SIG-M5 (cell line): ENCODE measurements around the gene SF1.

Experiments used
- DNase-seq: peaks from one replicate; lab custom pipeline; 2025; lab: John Stamatoyannopoulos, UW

The SF1 gene

DNA sequence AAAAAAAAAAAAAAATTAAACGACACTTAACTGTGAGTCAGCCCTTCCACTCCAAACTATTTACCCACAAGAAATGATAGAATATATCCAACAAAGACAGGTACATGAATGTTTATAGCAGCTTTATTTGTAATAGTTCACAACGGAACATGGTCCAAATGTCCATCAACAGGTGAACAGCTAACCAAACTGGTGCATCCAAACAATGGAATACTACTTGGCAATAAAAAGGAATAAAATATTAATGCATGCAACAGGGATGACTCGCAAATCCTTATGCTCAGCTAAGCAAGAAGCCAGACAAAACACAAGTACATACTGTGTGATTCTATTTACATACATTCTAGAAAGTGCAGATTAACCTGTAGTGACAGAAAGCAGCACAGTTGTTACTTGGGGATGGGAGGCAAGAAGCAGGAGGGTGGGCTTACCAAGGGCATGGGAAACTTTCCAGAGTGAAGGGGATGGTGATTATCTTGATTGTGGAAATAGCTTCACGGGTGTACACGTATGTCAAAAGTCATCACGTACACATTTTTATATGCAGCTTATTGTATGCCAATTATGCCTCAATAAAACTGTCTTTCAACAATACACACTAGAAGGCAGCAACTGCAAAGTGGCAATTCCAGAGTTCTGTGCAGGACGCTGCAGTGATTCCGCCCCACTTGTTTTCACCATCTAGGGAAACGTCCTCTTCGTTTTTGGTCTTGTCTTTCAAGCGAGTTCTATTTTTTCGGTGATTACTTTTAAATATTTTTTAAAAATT lies 6.7 kb upstream of the SF1 start:
- DNase-seq = no peak

DNA sequence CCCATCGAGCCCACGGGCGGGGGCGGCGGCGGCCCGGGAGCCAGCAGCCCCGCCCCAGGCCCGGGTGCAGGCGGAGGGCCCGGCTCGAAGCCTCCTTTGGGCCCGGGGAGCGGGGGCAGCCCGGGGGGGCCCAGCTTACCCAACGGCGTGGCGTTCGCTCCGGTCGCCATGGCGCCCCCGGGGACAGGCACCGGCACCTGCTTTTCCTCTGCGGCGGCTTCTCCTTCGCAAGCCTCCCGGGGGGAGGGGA lies 194 bp downstream of the SF1 start:
- no peak for DNase-seq

DNA sequence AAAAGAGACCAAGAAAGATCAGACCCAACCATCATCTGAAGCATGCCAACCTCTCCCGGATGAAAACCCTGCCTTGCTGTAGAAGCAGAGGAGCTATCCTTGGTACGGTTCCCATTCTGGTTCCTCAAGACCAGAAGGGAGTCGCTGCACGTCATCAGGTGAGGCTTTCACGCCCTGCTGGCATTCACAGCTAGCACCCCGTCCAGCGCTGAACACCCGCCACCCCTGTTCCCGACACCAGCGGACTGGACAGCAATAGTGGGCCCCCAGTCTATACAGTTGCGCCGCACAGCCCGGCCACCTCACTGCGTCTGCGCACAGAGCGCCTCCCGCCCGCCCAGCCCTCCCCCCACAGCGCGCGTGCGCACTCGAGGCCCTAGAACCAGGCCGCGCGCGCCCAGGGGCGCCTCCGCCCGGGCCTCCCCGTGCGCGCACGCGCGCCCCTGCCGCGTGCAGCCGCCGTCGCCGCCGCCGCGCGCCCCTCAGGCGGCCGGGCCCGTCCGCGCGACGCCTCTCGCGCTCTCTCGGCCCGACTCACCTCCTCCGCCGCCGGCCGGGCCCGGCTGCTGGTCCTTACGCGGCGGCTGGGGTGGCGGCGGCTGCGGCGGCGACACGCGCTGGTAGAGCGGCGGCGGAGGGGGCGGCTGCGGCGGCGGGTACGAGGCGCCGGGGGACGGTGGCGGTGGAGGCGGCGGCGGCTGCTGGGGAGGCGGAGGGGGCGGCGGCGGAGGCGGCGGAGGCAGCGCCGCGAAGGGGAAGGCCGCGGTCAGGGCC lies 706 bp downstream of the SF1 start:
- no peak for DNase-seq

DNA sequence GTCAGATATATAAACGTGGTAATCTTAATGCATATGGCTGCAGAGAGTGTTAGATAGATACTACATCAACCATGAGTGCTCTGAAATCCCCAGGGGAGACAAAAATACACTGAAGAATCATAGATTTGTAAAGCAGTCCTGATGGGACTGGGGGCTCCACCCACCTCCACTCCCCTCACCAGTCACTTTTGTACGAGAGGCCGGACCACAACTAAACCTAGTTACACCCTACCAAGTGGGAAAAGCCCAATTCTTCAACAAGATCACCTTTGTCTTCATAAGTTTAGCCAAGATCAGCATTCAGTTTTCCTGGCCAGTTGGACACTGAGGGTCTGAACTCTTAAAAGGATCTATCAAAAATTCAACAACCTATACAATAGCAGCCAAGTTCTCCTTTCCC lies 1.5 kb downstream of the SF1 start:
- no peak for DNase-seq

DNA sequence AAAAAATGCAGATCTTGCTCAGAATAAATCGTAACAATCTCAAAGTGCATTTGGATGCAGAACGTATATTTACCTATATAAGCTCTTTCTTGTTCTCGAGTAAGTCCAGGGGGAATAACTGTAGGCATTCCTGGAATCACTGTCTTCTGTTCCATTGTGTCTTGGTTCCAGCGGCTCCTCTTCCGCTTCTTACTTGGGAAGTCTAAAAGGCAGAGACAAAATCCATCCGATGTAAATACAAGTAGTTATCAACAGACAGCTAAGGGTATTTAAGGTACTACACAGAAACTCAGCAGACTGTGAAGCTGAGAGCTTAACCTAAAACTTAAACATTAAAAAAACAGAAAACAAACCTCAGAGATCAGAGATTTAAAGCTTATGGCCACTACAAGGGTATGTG lies 1.9 kb downstream of the SF1 start:
- DNase-seq = no peak

DNA sequence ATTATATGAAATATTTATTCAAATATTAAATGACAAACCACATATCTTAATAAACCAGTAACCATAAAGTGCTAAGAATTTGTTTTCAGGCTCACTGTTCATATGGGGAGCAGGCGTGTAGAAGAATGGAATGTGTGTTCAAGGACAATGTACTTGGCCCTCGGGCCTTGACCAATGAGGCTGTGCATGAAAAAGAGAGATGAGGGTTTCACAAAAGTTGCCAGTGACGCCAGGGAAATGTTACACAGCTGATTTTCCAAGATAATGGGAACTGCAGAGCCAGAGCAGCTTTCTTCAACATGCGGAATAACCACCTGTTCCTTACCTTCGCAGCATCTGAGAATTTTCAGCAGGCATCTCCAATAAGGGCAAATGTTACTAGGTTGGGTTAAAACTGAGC lies 4.2 kb downstream of the SF1 start:
- no peak for DNase-seq

DNA sequence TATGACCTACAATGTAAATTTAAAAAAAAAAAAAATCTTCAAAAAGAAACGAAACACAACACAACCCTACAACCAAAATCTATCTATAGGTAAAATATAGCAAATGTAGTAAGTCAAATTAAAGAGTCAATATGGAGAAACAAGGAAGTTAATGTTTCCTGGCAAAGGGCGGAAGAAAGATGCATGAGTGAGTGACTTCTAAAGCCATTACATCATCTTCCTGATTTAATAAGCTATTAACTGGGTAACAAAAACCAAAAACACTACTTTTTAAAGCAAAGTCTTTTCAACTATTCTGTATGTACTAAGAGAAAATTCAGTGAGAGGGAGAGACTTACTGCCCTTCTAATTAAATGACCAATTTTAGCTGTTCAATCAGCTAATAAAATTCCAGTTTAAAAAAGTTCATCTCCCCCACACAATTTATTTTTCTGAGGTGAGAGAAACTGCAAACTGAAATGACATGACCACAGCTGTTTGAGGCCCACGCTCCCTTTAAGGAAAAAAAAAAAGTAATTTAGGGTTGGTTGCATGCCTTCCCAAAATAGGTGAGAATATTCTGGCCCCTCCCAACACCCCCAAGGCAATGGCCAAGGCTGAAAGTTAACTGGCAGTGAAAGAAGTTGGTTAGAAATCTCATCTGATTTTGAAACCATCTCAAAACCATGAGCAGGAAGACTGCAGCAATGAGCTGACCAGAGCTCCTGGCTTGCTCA lies 5.9 kb downstream of the SF1 start:
- DNase-seq = no peak

DNA sequence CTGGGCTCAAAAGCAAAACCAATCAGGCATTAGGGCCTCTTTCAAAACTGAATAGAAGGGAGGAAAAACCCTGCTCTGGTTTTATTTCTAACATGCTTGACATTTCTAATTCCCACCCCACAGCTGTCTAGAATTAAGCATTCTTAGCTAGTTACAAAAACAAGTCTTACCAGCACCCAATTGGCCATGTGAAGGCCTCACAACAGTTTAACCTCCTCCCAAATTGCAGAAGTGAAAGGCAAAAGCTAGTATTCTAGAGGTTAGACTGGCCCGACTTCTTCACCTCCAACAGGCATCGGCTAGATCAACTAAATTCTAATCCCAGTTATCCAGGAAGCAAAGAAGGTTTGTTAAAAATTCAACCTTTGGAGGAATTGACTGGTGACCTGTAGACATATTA lies 6.5 kb downstream of the SF1 start:
- DNase-seq = no peak

DNA sequence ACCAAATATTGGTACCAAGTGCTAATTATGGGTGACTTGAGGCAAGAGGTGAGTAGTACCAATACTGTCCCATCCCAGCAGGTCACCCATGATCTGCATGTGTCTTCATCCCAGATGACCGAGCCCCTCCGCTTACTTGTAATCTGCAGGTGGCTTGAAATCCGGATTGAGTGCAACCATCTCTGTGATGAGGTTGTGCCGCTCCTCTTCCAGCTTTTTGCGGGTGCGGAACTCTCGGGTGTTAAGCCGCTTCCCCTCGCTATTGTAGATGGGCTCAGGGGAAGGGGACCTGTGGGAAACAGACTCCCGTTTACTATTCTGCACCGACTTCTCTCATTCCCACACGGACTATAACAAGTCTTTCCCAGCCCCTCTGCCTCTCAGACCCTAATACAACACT lies 8.2 kb downstream of the SF1 start:
- DNase-seq = no peak

DNA sequence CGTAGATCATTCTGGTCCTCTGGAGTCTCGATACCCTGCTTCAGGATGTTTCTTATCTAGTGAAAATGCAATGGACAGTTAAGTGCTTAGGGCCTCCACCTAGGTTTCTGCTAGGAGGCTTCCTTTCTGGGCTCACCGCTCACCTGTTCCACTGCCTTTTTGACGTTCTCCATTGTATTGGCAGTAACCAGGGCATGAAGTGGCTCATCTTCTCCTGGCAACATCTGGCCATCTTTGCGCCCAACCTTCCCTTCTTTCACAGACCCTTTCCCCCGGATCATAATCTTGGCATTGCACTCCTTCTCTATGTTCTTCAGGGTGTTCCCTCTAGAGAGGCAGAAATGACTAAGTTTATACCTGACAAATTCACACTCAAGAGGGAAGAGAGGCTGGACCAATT lies 9.1 kb downstream of the SF1 start:
- no peak for DNase-seq

DNA sequence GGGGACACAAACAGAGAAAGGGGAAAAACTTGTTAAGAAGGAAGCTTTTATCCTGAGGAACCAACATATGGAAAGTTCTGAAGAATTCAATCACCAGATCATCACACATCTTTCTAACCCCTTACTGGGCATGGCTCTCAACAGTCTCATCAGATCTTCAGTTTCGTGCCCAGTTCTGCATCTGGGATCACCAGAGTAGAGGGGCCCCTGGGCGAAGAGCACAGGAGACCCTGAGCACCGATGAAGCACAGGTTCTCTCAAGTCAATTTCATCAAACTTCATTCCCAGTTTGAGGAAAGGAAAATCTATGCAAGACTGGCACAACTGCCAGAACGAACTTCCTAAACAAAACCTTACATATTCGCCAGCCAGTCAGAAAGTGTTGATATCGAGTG lies 10.0 kb downstream of the SF1 start:
- no peak for DNase-seq

DNA sequence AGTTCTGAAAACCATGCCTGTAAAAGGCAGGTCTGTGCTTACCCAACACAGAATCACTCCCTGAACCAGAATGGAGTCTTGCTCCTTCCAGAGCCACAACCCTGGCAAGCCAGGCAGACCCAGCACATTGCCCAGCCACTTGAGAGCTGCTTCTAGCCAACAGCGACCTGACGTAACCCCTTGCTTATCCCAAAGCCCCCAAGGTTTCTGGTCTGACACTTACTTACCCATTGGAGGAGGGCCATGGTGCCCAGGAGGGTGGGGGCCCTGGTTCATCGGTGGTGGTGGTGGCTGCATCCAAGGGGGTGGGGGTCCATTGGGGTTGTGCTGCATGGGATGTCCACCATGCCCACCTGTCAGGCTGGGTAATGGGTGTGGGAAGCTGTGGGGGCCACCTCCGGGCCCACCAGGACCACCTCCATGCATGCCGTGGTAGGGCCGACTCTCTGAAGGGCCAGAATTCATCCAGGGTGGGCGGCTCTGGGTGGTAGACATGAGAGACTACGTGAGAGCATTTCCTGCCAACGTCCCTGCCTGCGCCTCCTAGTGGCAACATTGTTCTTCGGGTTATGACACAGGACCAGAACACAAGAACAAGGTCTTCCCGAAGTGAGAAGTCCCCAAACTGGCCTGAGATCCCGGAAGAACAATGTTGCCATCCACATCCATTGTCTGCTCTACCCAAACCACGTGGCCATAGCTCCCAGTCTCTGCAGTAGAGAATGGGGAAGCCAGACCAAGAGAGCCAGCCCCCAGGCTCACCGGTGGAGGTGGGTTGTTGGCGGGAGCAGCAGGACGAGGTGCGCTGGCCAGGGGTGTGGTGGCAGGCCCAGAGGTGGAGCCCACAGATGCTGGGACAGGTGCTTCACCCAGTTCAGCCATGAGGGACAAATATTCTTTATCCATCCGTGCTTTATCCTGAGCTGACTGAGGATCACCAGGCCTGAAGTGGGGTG lies 10.7 kb downstream of the SF1 start:
- DNase-seq = no peak

DNA sequence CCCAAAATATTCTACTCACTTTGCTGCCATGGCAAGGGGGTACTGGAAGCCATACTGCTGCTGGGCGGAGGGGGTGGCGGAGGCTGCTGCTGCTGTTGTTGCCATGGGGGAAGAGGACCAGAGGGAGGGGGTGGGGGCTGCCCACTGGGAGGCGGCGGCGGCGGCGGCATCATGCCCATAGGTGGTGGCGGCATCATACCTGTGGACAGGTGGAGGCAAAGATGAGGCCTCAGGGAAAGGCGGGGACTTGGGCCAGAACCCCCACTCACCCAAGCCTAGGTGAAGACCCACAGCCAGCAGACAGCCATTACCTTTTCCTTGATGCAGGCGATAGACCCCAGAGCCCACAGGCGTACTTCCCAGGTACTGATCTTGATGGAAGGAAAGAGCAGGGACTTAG lies 11.5 kb downstream of the SF1 start:
- no peak for DNase-seq

DNA sequence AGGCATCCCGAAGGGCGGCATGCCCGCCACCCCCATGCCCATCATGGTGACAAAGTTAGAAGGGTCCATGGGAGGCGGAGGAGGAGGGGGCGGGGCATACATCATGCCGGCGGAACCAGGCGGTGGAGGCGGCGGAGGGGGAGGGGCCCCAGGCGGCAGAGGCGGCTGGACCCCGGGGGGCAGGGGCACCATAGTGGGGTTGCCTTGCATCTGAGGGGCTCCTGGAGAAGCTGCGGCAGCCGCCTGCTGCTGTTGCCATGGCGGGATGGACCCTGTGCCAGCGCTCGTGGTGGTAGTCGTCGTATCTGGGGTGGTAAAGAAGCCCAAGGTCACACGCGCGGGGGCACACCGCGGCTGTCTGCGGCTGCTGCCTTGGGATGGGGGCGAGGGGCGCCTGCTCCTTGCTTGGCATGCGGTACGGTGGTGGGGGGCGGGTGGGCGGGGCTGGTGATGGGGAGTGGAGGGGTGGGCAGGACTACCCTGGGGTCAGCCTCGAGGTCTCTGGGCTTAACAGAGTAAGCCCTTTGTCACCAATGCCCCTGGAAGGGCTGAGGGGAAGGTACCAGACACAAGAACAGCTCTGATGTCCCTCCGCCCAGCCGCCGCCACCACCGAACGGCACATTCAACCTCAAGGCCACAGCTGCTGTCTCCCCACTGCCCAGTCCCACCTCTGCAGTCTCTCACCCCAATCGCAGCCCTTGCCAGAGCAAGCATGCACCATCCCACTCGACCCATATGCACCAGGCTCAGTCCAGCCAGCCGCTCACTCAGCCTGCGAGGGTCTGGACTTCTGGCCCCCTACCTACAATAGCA lies 12.3 kb downstream of the SF1 start:
- no peak for DNase-seq

DNA sequence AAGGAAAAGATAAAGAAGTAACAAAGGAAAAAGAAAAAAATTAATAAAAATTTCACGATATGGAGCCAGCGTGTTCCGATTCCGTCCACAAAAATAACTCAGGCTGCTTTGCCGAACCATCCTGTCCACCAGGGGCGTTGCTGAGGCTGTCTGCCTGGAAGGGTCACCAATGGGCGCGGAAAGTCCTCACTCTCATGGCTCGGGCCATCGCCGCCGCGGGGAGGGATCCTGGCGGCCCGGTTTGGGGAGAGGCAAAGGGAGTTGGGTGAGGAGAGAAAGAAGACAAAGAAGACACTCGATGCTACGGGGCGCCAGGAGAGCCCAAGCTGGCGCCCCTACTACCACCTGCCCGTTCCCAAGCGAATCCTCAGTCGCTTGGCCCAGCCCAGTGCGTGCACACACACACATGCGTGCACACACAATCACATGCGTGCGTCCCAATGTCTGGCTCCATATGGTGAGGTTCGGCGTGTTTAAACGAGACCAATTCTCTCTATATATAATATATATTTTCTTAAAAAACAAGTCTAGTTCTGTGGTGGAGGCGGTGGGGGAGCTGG lies 13.0 kb downstream of the SF1 start:
- no peak for DNase-seq

DNA sequence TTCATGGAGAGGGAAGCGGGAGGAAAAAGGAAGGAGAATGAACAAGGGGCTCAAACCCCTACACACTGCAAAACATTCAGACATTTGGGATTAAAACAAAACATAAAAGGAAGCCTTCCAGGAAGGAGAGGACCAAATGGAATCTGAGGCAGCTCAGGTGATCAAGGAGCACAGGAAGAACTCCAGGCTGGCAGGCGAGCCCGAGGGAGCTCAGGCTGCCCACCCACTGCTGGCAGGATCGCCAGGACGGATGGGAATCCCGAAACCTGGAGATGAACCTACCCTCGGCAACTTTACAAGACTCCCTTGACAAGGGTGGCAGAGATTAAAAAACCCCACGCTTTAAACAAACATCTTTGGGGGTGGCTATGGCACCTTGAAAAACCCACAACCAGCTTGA lies 13.6 kb downstream of the SF1 start:
- no peak for DNase-seq

DNA sequence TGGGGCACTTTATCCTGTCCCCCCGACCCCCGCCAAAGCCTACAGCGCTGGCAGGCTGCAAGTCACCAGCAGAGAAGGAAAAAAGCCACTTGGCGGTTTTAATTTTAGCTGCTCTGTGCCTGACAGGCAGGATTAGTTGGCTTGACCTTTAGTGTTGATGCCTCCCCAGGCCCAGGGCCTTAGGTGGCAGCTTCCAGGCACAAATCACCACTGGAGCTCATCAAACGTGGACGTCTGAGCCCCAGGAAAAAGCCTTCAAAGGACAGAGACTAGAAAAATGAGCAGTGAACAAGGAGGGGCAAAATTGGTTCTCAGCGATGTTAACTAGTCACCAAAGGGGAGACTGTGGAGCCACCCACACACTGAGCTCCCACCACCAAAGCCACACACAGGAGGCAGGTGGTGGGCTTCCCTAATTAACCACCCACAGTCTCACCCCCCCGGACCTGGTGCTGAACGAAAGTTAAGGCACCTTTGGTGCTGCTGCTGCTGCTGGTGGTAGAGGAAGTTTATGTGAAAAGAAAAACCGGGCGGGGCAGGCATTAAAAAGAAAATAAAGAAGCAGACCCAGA lies 14.2 kb downstream of the SF1 start:
- DNase-seq = no peak

DNA sequence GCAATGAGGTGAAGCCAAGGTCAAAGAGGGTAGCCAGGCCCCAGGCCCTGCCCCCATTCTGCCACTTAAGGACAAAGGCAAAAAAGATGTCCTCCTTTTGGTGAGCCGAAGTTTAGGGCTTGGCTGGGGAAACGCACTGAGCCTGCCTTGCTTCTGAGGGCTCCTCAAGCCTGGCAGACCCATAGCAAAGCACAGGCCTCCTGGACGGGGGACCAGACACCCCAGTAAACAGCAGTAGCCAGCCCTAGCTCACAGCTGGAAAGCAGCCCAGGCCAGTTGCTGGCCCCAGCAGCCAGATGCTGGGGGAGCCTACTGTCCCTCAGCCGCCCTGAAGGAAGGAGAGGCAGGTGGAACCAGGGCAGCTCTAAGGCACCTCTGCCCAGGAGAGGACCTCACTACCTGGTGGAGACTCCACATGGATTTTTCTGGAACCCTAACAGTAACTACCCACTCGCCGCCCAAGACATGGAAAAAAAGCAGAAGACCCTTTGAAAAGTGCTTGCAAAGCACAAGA lies 14.8 kb downstream of the SF1 start:
- no peak for DNase-seq

DNA sequence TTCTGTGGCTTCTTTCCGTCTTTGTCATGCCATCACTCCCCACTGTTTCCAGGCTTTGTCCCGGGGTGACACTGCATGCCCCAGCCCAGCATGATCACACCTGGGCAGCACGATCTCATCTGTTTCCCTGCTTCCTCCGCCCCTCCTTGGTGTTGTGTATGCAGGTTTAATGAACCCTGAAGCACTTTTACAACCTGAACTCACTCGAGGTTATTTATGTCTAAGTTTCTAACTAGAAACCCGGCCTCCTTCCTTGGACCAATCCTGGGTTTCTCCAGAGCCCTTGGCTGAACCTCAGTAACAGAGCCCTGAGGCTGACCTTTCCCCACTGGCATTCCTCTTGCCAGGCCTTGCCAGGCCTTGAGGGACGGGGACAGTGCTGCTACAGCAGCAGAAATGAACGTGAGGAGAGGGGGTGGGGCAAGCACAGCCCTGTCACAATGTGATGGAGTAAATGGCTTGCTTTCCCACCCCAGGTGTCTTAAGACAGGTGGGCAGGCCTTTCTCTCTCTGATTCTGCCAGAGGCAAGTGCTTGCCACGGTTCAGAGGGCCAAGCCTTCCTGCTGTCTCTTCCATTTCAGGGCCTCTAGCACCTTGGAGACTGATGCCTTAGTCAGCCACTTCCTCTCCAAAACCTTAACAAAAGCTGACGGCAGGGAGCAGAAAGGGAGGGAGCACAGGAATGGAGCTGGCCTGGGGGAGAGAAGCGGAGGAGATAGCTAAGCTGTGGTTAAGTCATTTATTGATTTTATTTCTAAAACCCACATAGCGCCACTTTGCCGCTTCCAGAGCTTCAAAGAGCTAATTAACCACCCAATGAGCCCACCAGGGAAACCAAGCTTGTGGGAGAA lies 15.4 kb downstream of the SF1 start:
- no peak for DNase-seq

DNA sequence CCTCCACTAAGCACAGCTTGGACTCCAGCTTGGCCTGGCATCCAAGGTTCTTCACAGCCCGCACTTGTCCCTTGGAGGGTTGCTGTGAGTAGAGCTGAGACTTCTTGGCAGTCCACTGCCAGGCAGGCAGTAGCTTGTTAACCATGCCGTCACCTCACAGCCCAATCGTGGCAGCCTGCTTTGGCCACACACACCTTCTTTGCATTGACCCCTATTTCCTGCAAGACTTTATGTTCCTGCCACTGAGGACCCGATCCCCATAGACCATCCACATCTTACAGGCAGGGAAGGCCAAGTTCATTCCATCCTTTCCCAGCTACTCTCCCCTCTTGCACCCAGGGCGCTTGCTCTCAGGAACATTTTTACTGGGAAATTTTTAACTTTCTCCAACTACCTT lies 16.1 kb downstream of the SF1 start:
- DNase-seq = no peak
